WTC11 (cell line): ENCODE data around the gene TNP2. TPM values are rescaled to one million over a fixed set of nuclear protein-coding genes. Genes with fewer than 3 reads are reported as not detected.

Experiments
- ATAC-seq: fragments of 200-7000 bp; cut with Tn5 transposase; 2 replicates; pipeline ENCODE4 v1.10.0; 2021; ENCODE audit warnings: mild to moderate bottlenecking, moderate library complexity
- CTCF ChIA-PET: fragments of 300-600 bp; sonication (Branson Sonifier 250); formaldehyde crosslinking; loops from one replicate; lab custom pipeline; 2021; ENCODE audit warnings: antibody characterized with exemption; lab: Charles Lee
- POLR2A ChIA-PET: fragments of 350-600 bp; sonication (Branson Sonifier 250); formaldehyde crosslinking; loops from one replicate; lab custom pipeline; 2021; ENCODE audit warnings: antibody characterized with exemption; lab: Charles Lee
- DNase-seq: peaks from one replicate; pipeline ENCODE4 v3.0.0; 2021; ENCODE audit warnings: low spot score
- H3K27ac Mint-ChIP-seq: 2 replicates; pipeline ENCODE4 v1.8.0; 2021; ENCODE audit warnings: mixed read lengths
- H3K27me3 Mint-ChIP-seq: 2 replicates; pipeline ENCODE4 v1.8.0; 2021; ENCODE audit warnings: low read depth, mild to moderate bottlenecking, moderate library complexity, mixed read lengths
- H3K36me3 Mint-ChIP-seq: 2 replicates; pipeline ENCODE4 v1.8.0; 2021; ENCODE audit warnings: mixed read lengths
- H3K4me1 Mint-ChIP-seq: 2 replicates; pipeline ENCODE4 v1.8.0; 2022; ENCODE audit warnings: mixed read lengths
- H3K4me3 Mint-ChIP-seq: 2 replicates; pipeline ENCODE4 v1.8.0; 2021; ENCODE audit warnings: mild to moderate bottlenecking, moderate library complexity, mixed read lengths
- H3K9me3 Mint-ChIP-seq: 2 replicates; pipeline ENCODE4 v1.8.0; 2021; ENCODE audit warnings: mixed read lengths
- ETV6 ChIP-seq: sonication (generic); formaldehyde crosslinking; IDR thresholded peaks from 2 replicates; pipeline ENCODE4 v1.8.1; 2022; ENCODE audit warnings: mild to moderate bottlenecking, missing genetic modification reagents
- GABPB1 ChIP-seq: sonication (generic); formaldehyde crosslinking; IDR thresholded peaks from 2 replicates; pipeline ENCODE4 v1.8.1; 2023; ENCODE audit warnings: mild to moderate bottlenecking, missing genetic modification reagents
- NFATC4 ChIP-seq: fragments of 250-450 bp; sonication (Bioruptor Pico); IDR thresholded peaks from 2 replicates; pipeline ENCODE4 v1.9.0; 2021; ENCODE audit warnings: mild to moderate bottlenecking
- NFE2L1 ChIP-seq: sonication (generic); formaldehyde crosslinking; IDR thresholded peaks from 2 replicates; pipeline ENCODE4 v1.8.1; 2023; ENCODE audit warnings: missing genetic modification reagents
- NFYB ChIP-seq: sonication (generic); formaldehyde crosslinking; conservative IDR thresholded peaks from 2 replicates; pipeline ENCODE4 v1.8.0; 2022; ENCODE audit warnings: low read depth, missing genetic modification reagents
- TEAD1 ChIP-seq: sonication (generic); formaldehyde crosslinking; IDR thresholded peaks from 2 replicates; pipeline ENCODE4 v1.8.0; 2022; ENCODE audit warnings: mild to moderate bottlenecking, missing genetic modification reagents
- ZBTB21 ChIP-seq: sonication (generic); formaldehyde crosslinking; IDR thresholded peaks from 2 replicates; pipeline ENCODE4 v1.8.1; 2023; ENCODE audit warnings: mild to moderate bottlenecking, missing genetic modification reagents, borderline replicate concordance
- ZNF121 ChIP-seq: sonication (generic); formaldehyde crosslinking; IDR thresholded peaks from 2 replicates; pipeline ENCODE4 v1.8.0; 2023; ENCODE audit warnings: missing genetic modification reagents
- ZNF423 ChIP-seq: fragments of 250-450 bp; sonication (Bioruptor Pico); IDR thresholded peaks from 2 replicates; pipeline ENCODE4 v2.1.2; 2022; ENCODE audit warnings: mild to moderate bottlenecking, moderate library complexity
- total RNA-seq: library from RNA; stranded (reverse); gene quantifications from 3 replicates; pipeline ENCODE4 v1.2.3, GENCODE V29; 2021
- TF ChIP-seq, protein P1 (sequence below): sonication (generic); formaldehyde crosslinking; IDR thresholded peaks from 2 replicates; pipeline ENCODE4 v1.8.1; 2023; ENCODE audit warnings: mild to moderate bottlenecking, missing genetic modification reagents
- TF ChIP-seq, protein P2 (sequence below): sonication (generic); formaldehyde crosslinking; IDR thresholded peaks from 2 replicates; pipeline ENCODE4 v1.8.0; 2022; ENCODE audit warnings: missing genetic modification reagents
- TF ChIP-seq, protein P3 (sequence below): fragments of 250-450 bp; sonication (Bioruptor Pico); IDR thresholded peaks from 2 replicates; pipeline ENCODE4 v1.9.0; 2021; ENCODE audit warnings: moderate library complexity, mild to moderate bottlenecking, inconsistent platforms, borderline replicate concordance
- TF ChIP-seq, protein P4 (sequence below): fragments of 250-450 bp; sonication (Bioruptor Pico); IDR thresholded peaks from 2 replicates; pipeline ENCODE4 v1.8.0; 2021; ENCODE audit warnings: mild to moderate bottlenecking
- TF ChIP-seq, protein P5 (sequence below): sonication (generic); formaldehyde crosslinking; IDR thresholded peaks from 2 replicates; pipeline ENCODE4 v1.8.1; 2022; ENCODE audit warnings: low read depth, mild to moderate bottlenecking, moderate library complexity, missing genetic modification reagents, borderline replicate concordance

The TNP2 gene
- total RNA-seq, 1 experiment from 2014 or later: not detected

DNA sequence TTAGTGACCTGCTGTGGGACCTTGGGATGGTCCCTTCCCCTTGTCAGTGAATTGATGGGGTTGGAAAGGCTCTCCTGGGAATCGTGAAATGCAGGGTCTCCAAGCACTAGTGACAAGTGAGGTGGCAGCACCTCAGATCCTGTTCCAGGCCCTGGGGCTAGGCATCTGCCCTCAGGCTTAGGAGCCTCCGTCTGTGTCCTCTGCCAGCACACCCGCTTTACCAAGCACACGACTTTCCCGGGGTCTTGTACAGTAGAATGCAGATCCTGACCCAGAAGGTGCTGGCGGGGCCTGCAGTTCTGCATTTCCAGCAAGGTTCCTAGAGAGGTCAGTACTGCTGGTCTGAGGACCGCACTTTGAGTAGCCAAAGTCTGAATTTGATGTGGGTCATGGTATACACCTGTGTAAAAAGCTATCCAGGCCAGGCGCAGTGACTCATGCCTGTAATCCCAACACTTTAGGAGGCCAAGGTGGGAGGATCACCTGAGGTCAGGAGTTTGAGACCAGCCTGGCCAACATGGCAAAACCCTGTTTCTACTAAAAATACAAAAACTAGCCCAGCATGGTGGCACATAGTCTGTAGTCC lies 45.3 kb upstream of the TNP2 start (continued):
- TF ChIP-seq, protein P1, sequence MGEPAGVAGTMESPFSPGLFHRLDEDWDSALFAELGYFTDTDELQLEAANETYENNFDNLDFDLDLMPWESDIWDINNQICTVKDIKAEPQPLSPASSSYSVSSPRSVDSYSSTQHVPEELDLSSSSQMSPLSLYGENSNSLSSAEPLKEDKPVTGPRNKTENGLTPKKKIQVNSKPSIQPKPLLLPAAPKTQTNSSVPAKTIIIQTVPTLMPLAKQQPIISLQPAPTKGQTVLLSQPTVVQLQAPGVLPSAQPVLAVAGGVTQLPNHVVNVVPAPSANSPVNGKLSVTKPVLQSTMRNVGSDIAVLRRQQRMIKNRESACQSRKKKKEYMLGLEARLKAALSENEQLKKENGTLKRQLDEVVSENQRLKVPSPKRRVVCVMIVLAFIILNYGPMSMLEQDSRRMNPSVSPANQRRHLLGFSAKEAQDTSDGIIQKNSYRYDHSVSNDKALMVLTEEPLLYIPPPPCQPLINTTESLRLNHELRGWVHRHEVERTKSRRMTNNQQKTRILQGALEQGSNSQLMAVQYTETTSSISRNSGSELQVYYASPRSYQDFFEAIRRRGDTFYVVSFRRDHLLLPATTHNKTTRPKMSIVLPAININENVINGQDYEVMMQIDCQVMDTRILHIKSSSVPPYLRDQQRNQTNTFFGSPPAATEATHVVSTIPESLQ: no peak

DNA sequence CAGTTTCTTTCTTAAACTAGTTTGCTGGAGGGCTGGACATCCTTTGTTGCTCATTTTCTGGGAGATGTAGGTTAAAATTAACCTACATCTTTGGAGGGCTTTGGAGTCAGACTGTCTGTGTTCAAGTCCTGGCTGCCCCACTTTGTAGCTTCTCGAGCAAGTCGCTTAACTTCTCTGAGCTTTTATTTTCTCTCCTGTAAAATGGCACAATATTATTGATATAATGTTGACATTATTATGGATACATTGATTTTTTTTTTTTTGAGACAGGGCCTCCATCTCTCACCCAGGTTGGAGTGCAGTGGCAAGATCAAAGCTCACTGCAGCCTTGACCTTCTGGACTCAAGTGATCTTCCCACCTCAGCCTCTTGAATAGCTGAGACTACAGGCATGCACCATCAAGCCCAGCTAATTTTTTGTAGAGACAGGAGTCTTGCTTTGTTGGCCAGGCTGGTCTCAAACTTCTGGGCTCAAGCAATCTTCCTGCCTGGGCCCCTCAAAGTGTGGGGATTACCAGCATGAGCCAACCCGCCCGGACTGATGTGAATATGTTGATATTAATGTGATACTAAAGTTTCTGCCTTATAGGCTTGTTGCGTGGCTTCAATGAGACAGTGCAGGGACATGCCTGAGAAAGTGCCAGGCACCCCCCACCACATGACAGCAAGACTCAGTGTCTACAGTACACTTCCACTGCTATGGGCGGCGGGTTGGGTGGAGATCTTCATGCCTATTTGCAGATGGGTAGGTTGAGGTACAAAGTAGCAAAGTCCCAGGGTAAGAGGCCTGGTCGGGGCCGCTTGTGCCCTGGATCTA lies 44.6 kb upstream of the TNP2 start:
- CTCF ChIA-PET: interaction anchor here (0.9 to 1.4 kb wide), 3 partner anchors 11 to 58 kb away, joined by 3 to 4 read pairs (median 4); no protein-coding TSS in a partner anchor
- DNase-seq (no peak), ATAC-seq (no peak)
- TF ChIP-seq, protein P2, sequence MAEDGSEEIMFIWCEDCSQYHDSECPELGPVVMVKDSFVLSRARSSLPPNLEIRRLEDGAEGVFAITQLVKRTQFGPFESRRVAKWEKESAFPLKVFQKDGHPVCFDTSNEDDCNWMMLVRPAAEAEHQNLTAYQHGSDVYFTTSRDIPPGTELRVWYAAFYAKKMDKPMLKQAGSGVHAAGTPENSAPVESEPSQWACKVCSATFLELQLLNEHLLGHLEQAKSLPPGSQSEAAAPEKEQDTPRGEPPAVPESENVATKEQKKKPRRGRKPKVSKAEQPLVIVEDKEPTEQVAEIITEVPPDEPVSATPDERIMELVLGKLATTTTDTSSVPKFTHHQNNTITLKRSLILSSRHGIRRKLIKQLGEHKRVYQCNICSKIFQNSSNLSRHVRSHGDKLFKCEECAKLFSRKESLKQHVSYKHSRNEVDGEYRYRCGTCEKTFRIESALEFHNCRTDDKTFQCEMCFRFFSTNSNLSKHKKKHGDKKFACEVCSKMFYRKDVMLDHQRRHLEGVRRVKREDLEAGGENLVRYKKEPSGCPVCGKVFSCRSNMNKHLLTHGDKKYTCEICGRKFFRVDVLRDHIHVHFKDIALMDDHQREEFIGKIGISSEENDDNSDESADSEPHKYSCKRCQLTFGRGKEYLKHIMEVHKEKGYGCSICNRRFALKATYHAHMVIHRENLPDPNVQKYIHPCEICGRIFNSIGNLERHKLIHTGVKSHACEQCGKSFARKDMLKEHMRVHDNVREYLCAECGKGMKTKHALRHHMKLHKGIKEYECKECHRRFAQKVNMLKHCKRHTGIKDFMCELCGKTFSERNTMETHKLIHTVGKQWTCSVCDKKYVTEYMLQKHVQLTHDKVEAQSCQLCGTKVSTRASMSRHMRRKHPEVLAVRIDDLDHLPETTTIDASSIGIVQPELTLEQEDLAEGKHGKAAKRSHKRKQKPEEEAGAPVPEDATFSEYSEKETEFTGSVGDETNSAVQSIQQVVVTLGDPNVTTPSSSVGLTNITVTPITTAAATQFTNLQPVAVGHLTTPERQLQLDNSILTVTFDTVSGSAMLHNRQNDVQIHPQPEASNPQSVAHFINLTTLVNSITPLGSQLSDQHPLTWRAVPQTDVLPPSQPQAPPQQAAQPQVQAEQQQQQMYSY (CRISPR knock-in tag): no peak
- TF ChIP-seq, protein P3, sequence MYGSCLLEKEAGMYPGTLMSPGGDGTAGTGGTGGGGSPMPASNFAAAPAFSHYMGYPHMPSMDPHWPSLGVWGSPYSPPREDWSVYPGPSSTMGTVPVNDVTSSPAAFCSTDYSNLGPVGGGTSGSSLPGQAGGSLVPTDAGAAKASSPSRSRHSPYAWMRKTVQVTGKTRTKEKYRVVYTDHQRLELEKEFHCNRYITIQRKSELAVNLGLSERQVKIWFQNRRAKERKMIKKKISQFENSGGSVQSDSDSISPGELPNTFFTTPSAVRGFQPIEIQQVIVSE (CRISPR knock-in tag): no peak
- TF ChIP-seq ZNF121 (0 out of 2 replicates have a peak, but pooled peaks have one; percentile 43), GABPB1 (CRISPR knock-in tag) (no peak), ETV6 (CRISPR knock-in tag) (no peak)
- TF ChIP-seq, protein P4, sequence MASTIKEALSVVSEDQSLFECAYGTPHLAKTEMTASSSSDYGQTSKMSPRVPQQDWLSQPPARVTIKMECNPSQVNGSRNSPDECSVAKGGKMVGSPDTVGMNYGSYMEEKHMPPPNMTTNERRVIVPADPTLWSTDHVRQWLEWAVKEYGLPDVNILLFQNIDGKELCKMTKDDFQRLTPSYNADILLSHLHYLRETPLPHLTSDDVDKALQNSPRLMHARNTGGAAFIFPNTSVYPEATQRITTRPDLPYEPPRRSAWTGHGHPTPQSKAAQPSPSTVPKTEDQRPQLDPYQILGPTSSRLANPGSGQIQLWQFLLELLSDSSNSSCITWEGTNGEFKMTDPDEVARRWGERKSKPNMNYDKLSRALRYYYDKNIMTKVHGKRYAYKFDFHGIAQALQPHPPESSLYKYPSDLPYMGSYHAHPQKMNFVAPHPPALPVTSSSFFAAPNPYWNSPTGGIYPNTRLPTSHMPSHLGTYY (CRISPR knock-in tag): no peak
- Mint-ChIP-seq H3K4me1 (peaks cover 69% of the 10 kb centered on the region), H3K27ac (peak overlapping the region; percentile 98), H3K27me3 (no peaks in the 10 kb centered on the region), H3K9me3 (peaks cover 3% of the 10 kb centered on the region), H3K4me3 (peak overlapping the region; percentile 50), H3K36me3 (peaks cover 5% of the 10 kb centered on the region)
- POLR2A ChIA-PET: interaction anchor here (0.7 to 2.9 kb wide), 2 partner anchors 37 to 58 kb away, joined by 3 to 27 read pairs; partner anchors contain the start of genes PRM2 and SOCS1

DNA sequence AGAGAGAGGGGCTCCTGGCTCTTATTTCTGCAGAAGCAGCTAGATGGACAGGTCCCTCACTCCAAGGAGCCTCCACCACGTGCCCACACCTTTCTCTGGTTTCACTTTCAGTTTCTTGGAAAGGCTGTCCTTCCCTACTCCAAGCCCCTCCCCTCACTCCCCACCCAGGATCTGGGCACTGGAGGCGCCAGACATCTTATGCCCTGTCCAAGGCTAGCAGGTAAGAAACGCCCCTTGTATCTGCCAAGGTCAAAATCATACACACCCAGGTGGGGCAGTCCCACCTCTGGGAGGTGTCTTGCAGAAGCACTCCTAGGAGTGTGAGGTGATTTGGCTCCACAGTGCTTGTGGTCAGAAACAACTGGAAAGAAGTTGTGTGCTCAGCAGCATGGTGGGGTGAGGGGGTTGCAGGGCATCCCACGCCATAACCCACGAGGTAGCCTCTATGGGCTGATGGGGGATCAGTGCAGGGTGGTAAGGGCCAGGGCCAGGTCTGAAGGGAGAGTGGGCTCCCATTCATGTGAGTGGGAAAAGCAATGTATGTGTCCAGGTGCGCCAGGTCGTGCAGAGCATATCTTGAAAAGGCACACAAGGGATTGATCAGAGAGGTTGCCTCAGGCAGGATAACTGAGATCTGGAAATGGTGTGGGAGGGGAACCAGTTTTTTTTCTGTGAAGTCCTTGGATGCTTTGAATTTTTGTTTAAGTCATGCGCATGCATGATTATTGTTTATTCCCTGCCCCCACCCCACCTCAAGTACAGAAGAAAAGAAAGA lies 43.8 kb upstream of the TNP2 start:
- CTCF ChIA-PET: interaction anchor here (0.9 to 1.8 kb wide), 6 partner anchors 12 to 59 kb away, joined by 3 to 8 read pairs (median 4); partner anchors contain the start of gene SOCS1
- Mint-ChIP-seq H3K27me3 (no peaks in the 10 kb centered on the region), H3K36me3 (no peaks in the 10 kb centered on the region; the same call in 1 of the 2 replicates), H3K4me1 (peaks cover 71% of the 10 kb centered on the region), H3K9me3 (no peaks in the 10 kb centered on the region), H3K4me3 (peak overlapping the region; percentile 50), H3K27ac (peak overlapping the region; percentile 98)
- POLR2A ChIA-PET: interaction anchor here (0.6 to 2.9 kb wide), 3 partner anchors 15 to 915 kb away, joined by 3 to 27 read pairs (median 3); partner anchors contain the start of gene SOCS1
- peak; percentile 53 for DNase-seq
- ATAC-seq: peak; percentile 3; the same call in 1 of the 2 replicates
- TF ChIP-seq, protein P1: no peak
- TF ChIP-seq ZNF423 (no peak), ZBTB21 (CRISPR knock-in tag) (no peak), NFATC4 (CRISPR knock-in tag) (no peak), NFYB (no peak), TEAD1 (CRISPR knock-in tag) (peak; percentile 91), NFE2L1 (CRISPR knock-in tag) (peak; percentile 55; the same call in 1 of the 2 replicates)
- TF ChIP-seq, protein P5, sequence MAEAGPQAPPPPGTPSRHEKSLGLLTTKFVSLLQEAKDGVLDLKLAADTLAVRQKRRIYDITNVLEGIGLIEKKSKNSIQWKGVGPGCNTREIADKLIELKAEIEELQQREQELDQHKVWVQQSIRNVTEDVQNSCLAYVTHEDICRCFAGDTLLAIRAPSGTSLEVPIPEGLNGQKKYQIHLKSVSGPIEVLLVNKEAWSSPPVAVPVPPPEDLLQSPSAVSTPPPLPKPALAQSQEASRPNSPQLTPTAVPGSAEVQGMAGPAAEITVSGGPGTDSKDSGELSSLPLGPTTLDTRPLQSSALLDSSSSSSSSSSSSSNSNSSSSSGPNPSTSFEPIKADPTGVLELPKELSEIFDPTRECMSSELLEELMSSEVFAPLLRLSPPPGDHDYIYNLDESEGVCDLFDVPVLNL (CRISPR knock-in tag): no peak
- TF ChIP-seq, protein P4 (CRISPR knock-in tag): no peak
